A673 (cell line): ENCODE results near the gene DYNC2LI1. TPM values are rescaled to one million over a fixed set of nuclear protein-coding genes. Genes with fewer than 3 reads are reported as not detected.

ENCODE experiments used
- BruUV-seq: library from RNA; stranded (reverse); fragments of 400-500 nt; replicated peaks from 2 replicates; lab custom pipeline; 2021; lab: Mats Ljungman, UMichigan
- CTCF ChIA-PET: fragments of 300-600 bp; sonication (Branson Sonifier 250); formaldehyde crosslinking; loops from one replicate; lab custom pipeline; 2022; ENCODE audit warnings: antibody characterized with exemption; lab: Charles Lee
- POLR2A ChIA-PET: fragments of 300-600 bp; sonication (Branson Sonifier 250); formaldehyde crosslinking; loops from one replicate; lab custom pipeline; 2022; ENCODE audit warnings: antibody characterized with exemption; ENCODE audit not compliant: low non-redundant PET; lab: Charles Lee
- DNase-seq: peaks from one replicate; pipeline ENCODE4 v3.0.0-alpha.2; 2015; ENCODE audit warnings: low spot score
- H3K27ac ChIP-seq: fragments of 200-600 bp; sonication (generic); 2 replicates; pipeline ENCODE4 v1.5.1; 2016; ENCODE audit warnings: mixed run types, low read depth, mild to moderate bottlenecking, mixed read lengths, antibody characterized with exemption, low read length; ENCODE audit not compliant: poor library complexity, severe bottlenecking
- H3K27me3 ChIP-seq: fragments of 200-600 bp; sonication (generic); replicated peaks from 2 replicates; pipeline ENCODE4 v1.6.1; 2017; ENCODE audit warnings: mixed run types, low read depth, mild to moderate bottlenecking, mixed read lengths, antibody characterized with exemption, low read length; ENCODE audit not compliant: insufficient read depth, poor library complexity
- H3K36me3 ChIP-seq: fragments of 200-600 bp; sonication (generic); 2 replicates; pipeline ENCODE4 v1.6.1; 2016; ENCODE audit warnings: mixed run types, mild to moderate bottlenecking, mixed read lengths, antibody characterized with exemption, low read length; ENCODE audit not compliant: insufficient read depth, poor library complexity, severe bottlenecking
- H3K4me1 ChIP-seq: fragments of 200-600 bp; sonication (generic); 2 replicates; pipeline ENCODE4 v1.6.1; 2017; ENCODE audit warnings: mixed run types, mild to moderate bottlenecking, mixed read lengths, antibody characterized with exemption, low read length; ENCODE audit not compliant: insufficient read depth, poor library complexity, severe bottlenecking
- H3K4me3 ChIP-seq: fragments of 200-600 bp; sonication (generic); 2 replicates; pipeline ENCODE4 v1.5.1; 2016; ENCODE audit warnings: low read depth, mixed run types, mild to moderate bottlenecking, mixed read lengths, low read length; ENCODE audit not compliant: poor library complexity, severe bottlenecking
- H3K9me3 ChIP-seq: fragments of 200-600 bp; sonication (generic); 2 replicates; pipeline ENCODE4 v1.6.1; 2016; ENCODE audit warnings: mixed run types, low read depth, mild to moderate bottlenecking, mixed read lengths, antibody characterized with exemption, low read length; ENCODE audit not compliant: poor library complexity, severe bottlenecking
- EZH2 ChIP-seq: fragments of 200-600 bp; sonication (generic); IDR thresholded peaks from 2 replicates; pipeline ENCODE4 v1.6.1; 2017; ENCODE audit warnings: borderline replicate concordance, low read depth, mild to moderate bottlenecking, mixed read lengths, antibody characterized with exemption, low read length; ENCODE audit not compliant: poor library complexity, severe bottlenecking
- intact Hi-C: fragments of 100-400 bp; cut with micrococcal nuclease; formaldehyde crosslinking; loops from one replicate; pipeline ENCODE4 v1.10.0; 2022; ENCODE audit not compliant: unreplicated experiment
- total RNA-seq: library from RNA; stranded (reverse); gene quantifications from 2 replicates; pipeline ENCODE4 v1.2.3, GENCODE V29; 2021
- TF ChIP-seq, protein P1 (sequence below): fragments of 300-800, 200-600 bp; sonication (generic); conservative IDR thresholded peaks from 2 replicates; pipeline ENCODE4 v1.5.1; 2017; ENCODE audit warnings: low read depth, mild to moderate bottlenecking, antibody characterized with exemption, low read length, moderate library complexity, mixed read lengths

The DYNC2LI1 gene
- total RNA-seq, 1 experiment from 2014 or later = 14.8 TPM

GRCh38 chr2:43837033-43837432 is 63.2 kb downstream of the DYNC2LI1 start:
- Histone ChIP-seq H3K4me1 (no peaks in the 10 kb centered on the region), H3K9me3 (no peaks in the 10 kb centered on the region), H3K36me3 (no peaks in the 10 kb centered on the region), H3K27ac (no peak overlapping the region), H3K27me3 (no peaks in the 10 kb centered on the region), H3K4me3 (no peak overlapping the region)
- TF ChIP-seq EZH2 = no peak
- TF ChIP-seq, protein P1, sequence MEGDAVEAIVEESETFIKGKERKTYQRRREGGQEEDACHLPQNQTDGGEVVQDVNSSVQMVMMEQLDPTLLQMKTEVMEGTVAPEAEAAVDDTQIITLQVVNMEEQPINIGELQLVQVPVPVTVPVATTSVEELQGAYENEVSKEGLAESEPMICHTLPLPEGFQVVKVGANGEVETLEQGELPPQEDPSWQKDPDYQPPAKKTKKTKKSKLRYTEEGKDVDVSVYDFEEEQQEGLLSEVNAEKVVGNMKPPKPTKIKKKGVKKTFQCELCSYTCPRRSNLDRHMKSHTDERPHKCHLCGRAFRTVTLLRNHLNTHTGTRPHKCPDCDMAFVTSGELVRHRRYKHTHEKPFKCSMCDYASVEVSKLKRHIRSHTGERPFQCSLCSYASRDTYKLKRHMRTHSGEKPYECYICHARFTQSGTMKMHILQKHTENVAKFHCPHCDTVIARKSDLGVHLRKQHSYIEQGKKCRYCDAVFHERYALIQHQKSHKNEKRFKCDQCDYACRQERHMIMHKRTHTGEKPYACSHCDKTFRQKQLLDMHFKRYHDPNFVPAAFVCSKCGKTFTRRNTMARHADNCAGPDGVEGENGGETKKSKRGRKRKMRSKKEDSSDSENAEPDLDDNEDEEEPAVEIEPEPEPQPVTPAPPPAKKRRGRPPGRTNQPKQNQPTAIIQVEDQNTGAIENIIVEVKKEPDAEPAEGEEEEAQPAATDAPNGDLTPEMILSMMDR = no peak
- CTCF ChIA-PET = no interaction called here
- POLR2A ChIA-PET = no interaction called here
- no TSS peak for BruUV-seq
- intact Hi-C loops = no loop called here
- no peak for DNase-seq

- Histone ChIP-seq H3K9me3 (no peaks in the 10 kb centered on the region), H3K27ac (no peak overlapping the region), H3K4me1 (no peaks in the 10 kb centered on the region), H3K36me3 (no peaks in the 10 kb centered on the region), H3K27me3 (no peaks in the 10 kb centered on the region), H3K4me3 (no peak overlapping the region)
- CTCF ChIA-PET = no interaction called here
- POLR2A ChIA-PET = no interaction called here
- BruUV-seq = no TSS peak
- intact Hi-C loops = no loop called here
- no peak for DNase-seq
- TF ChIP-seq, protein P1 = no peak
- TF ChIP-seq EZH2 = no peak
These were observed 64.2 kb downstream of the DYNC2LI1 start for GRCh38 chr2:43837831-43838559.

- BruUV-seq = no TSS peak
- ChIA-PET POLR2A (no interaction called here), CTCF (no interaction called here)
- TF ChIP-seq, protein P1 = no peak
- no peak for TF ChIP-seq EZH2
- H3K27me3 ChIP-seq = no peaks in the 10 kb centered on the region
- H3K4me3 ChIP-seq = no peak within 1 kb of the TSS
- intact Hi-C loops = no loop called here
- H3K36me3 ChIP-seq = no peaks in the 10 kb centered on the region
- DNase-seq = no peak
- H3K9me3 ChIP-seq = no peaks in the 10 kb centered on the region
- H3K4me1 ChIP-seq = no peaks in the 10 kb centered on the region
- H3K27ac ChIP-seq = no peak within 1 kb of the TSS
These were observed 64.9 kb downstream of the DYNC2LI1 start, which contains the start of the genes ABCG5 and ABCG8 for GRCh38 chr2:43838560-43839267. Gene ABCG5 (minus strand): TSS chr2:43838839. CDS start chr2:43838679, 160 bp downstream. Gene ABCG8 (plus strand): TSS chr2:43838971. CDS start chr2:43839054, 83 bp downstream.
